KMS-11 (cell line): ENCODE data around the gene CEACAM20.

Experiments used
- H2AFZ ChIP-seq: fragments of 200-600 bp; sonication (generic); 2 replicates; pipeline ENCODE4 v1.6.1; 2016; ENCODE audit warnings: antibody characterized with exemption, mixed run types, low read depth
- H3K27ac ChIP-seq: fragments of 200-600 bp; sonication (generic); 2 replicates; pipeline ENCODE4 v1.6.1; 2016; ENCODE audit warnings: mild to moderate bottlenecking, mixed run types
- H3K27me3 ChIP-seq: fragments of 200-600 bp; sonication (generic); 2 replicates; pipeline ENCODE4 v1.6.1; 2017; ENCODE audit warnings: mild to moderate bottlenecking, low read depth, mixed run types, moderate library complexity; ENCODE audit not compliant: insufficient read depth
- H3K36me3 ChIP-seq: fragments of 200-600 bp; sonication (generic); 2 replicates; pipeline ENCODE4 v1.6.1; 2017; ENCODE audit warnings: mild to moderate bottlenecking, mixed run types; ENCODE audit not compliant: insufficient read depth
- H3K4me1 ChIP-seq: fragments of 200-600 bp; sonication (generic); 2 replicates; pipeline ENCODE4 v1.6.1; 2016; ENCODE audit warnings: mild to moderate bottlenecking, low read depth, mixed run types; ENCODE audit not compliant: poor library complexity, severe bottlenecking
- H3K4me2 ChIP-seq: fragments of 200-600 bp; sonication (generic); 2 replicates; pipeline ENCODE4 v1.7.0; 2016; ENCODE audit warnings: mild to moderate bottlenecking, mixed run types
- H3K4me3 ChIP-seq: fragments of 200-600 bp; sonication (generic); IDR thresholded peaks from 2 replicates; pipeline ENCODE4 v1.6.1; 2017; ENCODE audit warnings: low read depth, low read length, mixed read lengths; ENCODE audit not compliant: insufficient read depth
- H3K79me2 ChIP-seq: fragments of 200-600 bp; sonication (generic); 2 replicates; pipeline ENCODE4 v1.6.1; 2016; ENCODE audit warnings: low read depth, mixed run types; ENCODE audit not compliant: insufficient read depth
- H3K9ac ChIP-seq: fragments of 200-600 bp; sonication (generic); 2 replicates; pipeline ENCODE4 v1.6.1; 2016; ENCODE audit warnings: mild to moderate bottlenecking, mixed run types
- H4K20me1 ChIP-seq: fragments of 200-600 bp; sonication (generic); 2 replicates; pipeline ENCODE4 v1.6.1; 2016; ENCODE audit warnings: mild to moderate bottlenecking, mixed run types; ENCODE audit not compliant: insufficient read depth
- CTCF ChIP-seq: fragments of 200-600 bp; sonication (generic); conservative IDR thresholded peaks from 2 replicates; pipeline ENCODE4 v1.6.1; 2017; ENCODE audit warnings: low read depth, mild to moderate bottlenecking, antibody characterized with exemption, low read length, moderate library complexity, mixed read lengths

CEACAM20 gene

GRCh38 chr19:44529536-44529935, at the start of gene CEACAM20:
TSS of gene CEACAM20 (minus strand) at chr19:44529675. CDS start at chr19:44529509, 166 bp downstream.
- no peaks in the 10 kb centered on the region for H3K27me3 ChIP-seq
- no peaks in the 10 kb centered on the region for H3K79me2 ChIP-seq
- no peaks in the 10 kb centered on the region for H4K20me1 ChIP-seq
- no peaks in the 10 kb centered on the region for H3K36me3 ChIP-seq
- H3K4me2 ChIP-seq: no peak within 1 kb of the TSS
- H3K9ac ChIP-seq: no peak within 1 kb of the TSS
- no peak within 1 kb of the TSS for H3K27ac ChIP-seq
- TF ChIP-seq CTCF: no peak
- no peaks in the 10 kb centered on the region for H3K4me1 ChIP-seq
- H3K4me3 ChIP-seq: no peak within 1 kb of the TSS
- no peak within 1 kb of the TSS for H2AFZ ChIP-seq

GRCh38 chr19:44577566-44577874, 48.0 kb upstream of the CEACAM20 start:
- Histone ChIP-seq H3K36me3 (no peaks in the 10 kb centered on the region), H4K20me1 (no peaks in the 10 kb centered on the region), H3K79me2 (no peaks in the 10 kb centered on the region), H2AFZ (no peak overlapping the region), H3K4me2 (no peak overlapping the region), H3K27ac (no peak overlapping the region), H3K9ac (no peak overlapping the region), H3K4me1 (no peaks in the 10 kb centered on the region), H3K4me3 (no peak overlapping the region), H3K27me3 (no peaks in the 10 kb centered on the region)
- no peak for TF ChIP-seq CTCF

- no peaks in the 10 kb centered on the region for H3K79me2 ChIP-seq
- peak; percentile 65; the same call in 1 of the 2 replicates for TF ChIP-seq CTCF
- H3K4me1 ChIP-seq: no peaks in the 10 kb centered on the region
- H3K4me2 ChIP-seq: no peak overlapping the region
- no peaks in the 10 kb centered on the region for H3K36me3 ChIP-seq
- no peak overlapping the region for H2AFZ ChIP-seq
- H3K4me3 ChIP-seq: no peak overlapping the region
- no peak overlapping the region for H3K9ac ChIP-seq
- H3K27ac ChIP-seq: no peak overlapping the region
- H3K27me3 ChIP-seq: no peaks in the 10 kb centered on the region
- H4K20me1 ChIP-seq: no peaks in the 10 kb centered on the region
These were observed 47.5 kb upstream of the CEACAM20 start for GRCh38 chr19:44576843-44577565.

GRCh38 chr19:44575116-44575700, 45.7 kb upstream of the CEACAM20 start:
- Histone ChIP-seq H4K20me1 (no peaks in the 10 kb centered on the region), H3K36me3 (no peaks in the 10 kb centered on the region), H3K4me1 (peaks cover 7% of the 10 kb centered on the region), H3K27me3 (no peaks in the 10 kb centered on the region), H3K27ac (no peak overlapping the region), H3K79me2 (no peaks in the 10 kb centered on the region), H3K4me2 (no peak overlapping the region), H3K4me3 (no peak overlapping the region), H3K9ac (no peak overlapping the region), H2AFZ (no peak overlapping the region)
- TF ChIP-seq CTCF: no peak
